Jurkat, Clone E6-1 (cell line): ENCODE measurements around the gene ZNF670.
"Not testable (repeated sequence)": the region's sequence is repeated elsewhere in the genome, so short reads cannot be mapped to it uniquely, and the experiment has no call there.

ENCODE experiments used
- DNase-seq: peaks from one replicate; pipeline ENCODE4 v3.0.0-alpha.2; 2011; ENCODE audit warnings: low read depth, low spot score
- H3K4me3 ChIP-seq: 2 replicates; pipeline ENCODE4 v1.5.1; 2011; ENCODE audit warnings: mild to moderate bottlenecking, low read length, control low read depth, moderate library complexity

ZNF670 gene

DNA sequence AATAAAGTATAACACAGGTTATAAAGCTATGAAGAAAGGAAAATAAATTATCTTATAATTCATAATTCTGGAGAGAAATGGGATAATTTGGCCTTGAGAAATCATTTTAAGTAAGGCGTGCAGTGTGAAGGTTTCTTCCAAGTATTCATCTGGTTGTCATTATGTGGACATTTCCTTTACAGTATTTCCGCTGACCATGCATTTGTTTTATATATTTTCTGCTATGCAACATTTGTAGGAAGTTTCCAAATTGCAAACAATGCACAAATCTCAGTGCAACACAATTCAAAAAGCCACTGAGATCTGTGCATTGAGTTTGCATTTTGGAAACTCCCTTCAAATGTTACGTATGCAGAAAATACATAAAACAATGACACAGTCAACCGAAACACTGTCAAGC, 17.8 kb downstream of the ZNF670 start:
- H3K4me3 ChIP-seq: no peak overlapping the region
- no peak for DNase-seq

- H3K4me3 ChIP-seq: no peak overlapping the region
- DNase-seq: no peak
These were observed 22.5 kb downstream of the ZNF670 start for GRCh38 chr1:247056071-247056470.

- no peak for DNase-seq
- H3K4me3 ChIP-seq: no peak overlapping the region
These were observed 23.6 kb downstream of the ZNF670 start for GRCh38 chr1:247054992-247055415.

GRCh38 chr1:247047702-247048101, 30.9 kb downstream of the ZNF670 start:
- H3K4me3 ChIP-seq: no peak overlapping the region
- DNase-seq: no peak

- H3K4me3 ChIP-seq: no peak overlapping the region
- DNase-seq: no peak
These were observed 31.4 kb downstream of the ZNF670 start for GRCh38 chr1:247047260-247047659.

DNA sequence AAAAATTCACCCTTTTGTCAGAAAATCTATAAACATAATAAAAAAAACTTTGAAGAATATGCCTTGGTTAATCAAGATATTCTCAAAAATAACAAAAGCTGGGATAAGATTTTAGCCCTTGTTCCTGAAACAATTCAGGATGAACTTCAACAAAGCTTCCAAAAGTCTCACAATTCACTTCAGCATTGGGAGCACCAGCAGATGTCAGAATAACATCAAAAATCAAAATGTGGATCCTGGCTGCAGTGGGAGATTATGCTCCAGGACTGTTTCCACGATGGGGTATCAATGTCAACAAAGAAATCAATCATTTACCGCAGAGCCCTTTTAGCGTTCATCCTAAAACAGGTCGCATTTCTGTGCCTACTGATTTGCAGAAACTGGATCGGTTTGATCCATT, 35.2 kb downstream of the ZNF670 start:
- DNase-seq: no peak
- no peak overlapping the region for H3K4me3 ChIP-seq

- no peak overlapping the region for H3K4me3 ChIP-seq
- no peak for DNase-seq
These were observed 40.9 kb downstream of the ZNF670 start for GRCh38 chr1:247037511-247038320.

DNA sequence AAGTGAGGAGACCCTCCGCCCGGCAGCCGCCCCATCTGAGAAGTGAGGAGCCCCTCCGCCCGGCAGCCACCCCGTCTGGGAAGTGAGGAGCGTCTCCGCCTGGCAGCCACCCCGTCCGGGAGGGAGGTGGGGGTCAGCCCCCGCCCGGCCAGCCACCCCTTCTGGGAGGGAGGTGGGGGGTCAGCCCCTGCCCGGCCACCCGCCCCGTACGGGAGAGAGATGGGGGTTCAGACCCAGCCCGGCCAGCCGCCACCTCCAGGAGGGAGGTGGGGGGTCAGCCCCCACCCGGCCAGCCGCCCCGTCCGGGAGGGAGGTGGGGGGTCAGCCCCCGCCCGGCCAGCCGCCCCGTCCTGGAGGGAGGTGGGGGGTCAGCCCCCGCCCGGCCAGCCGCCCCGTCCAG, 46.3 kb downstream of the ZNF670 start:
- H3K4me3 ChIP-seq, DNase-seq: not testable (repeated sequence)
